Thoracic aorta (tissue), 2 donors: ENCODE measurements around the gene ABCC8. TPM values are rescaled to one million over a fixed set of nuclear protein-coding genes. Genes with fewer than 3 reads are reported as not detected.

Experiments used
- ATAC-seq: fragments of 150-250 bp; one replicate; pipeline ENCODE4 v1.8.0; 2017; ENCODE audit warnings: low read depth; ENCODE audit not compliant: insufficient number of reproducible peaks, low FRiP score
- DNase-seq: peaks from one replicate; pipeline ENCODE4 v3.0.0-alpha.2; 2020; ENCODE audit warnings: low spot score
- H3K27ac ChIP-seq, 2 donors: fragments of 200-600 bp; sonication (generic); 1 replicate in 1 of 2; 2 replicates in 1 of 2; pipeline ENCODE4 v1.5.1; 2016; ENCODE audit warnings: mild to moderate bottlenecking in 2 of 2, moderate library complexity in 2 of 2
- H3K27me3 ChIP-seq: fragments of 200-600 bp; sonication (generic); replicated peaks from 2 replicates; pipeline ENCODE4 v1.6.0; 2016; ENCODE audit warnings: mild to moderate bottlenecking; ENCODE audit not compliant: insufficient read depth
- H3K36me3 ChIP-seq: fragments of 200-600 bp; sonication (generic); one replicate; pipeline ENCODE4 v1.5.1; 2016
- H3K4me1 ChIP-seq, 2 donors: fragments of 200-600 bp; sonication (generic); 1 replicate in 1 of 2; 2 replicates in 1 of 2; pipeline versions ENCODE4 v1.5.1 to v1.6.0; 2016; ENCODE audit warnings: low read depth in 2 of 2, mild to moderate bottlenecking in 1 of 2; ENCODE audit not compliant: control insufficient read depth in 1 of 2
- H3K4me3 ChIP-seq: fragments of 200-600 bp; sonication (generic); 2 replicates; pipeline ENCODE4 v1.5.1; 2016; ENCODE audit warnings: mild to moderate bottlenecking
- H3K9me3 ChIP-seq: fragments of 200-600 bp; sonication (generic); 2 replicates; pipeline ENCODE4 v1.5.1; 2016
- CTCF ChIP-seq: fragments of 200-600 bp; sonication (generic); IDR thresholded peaks from one replicate; pipeline ENCODE4 v1.5.1; 2019; ENCODE audit warnings: antibody characterized with exemption
- total RNA-seq, 2 donors: library from RNA; depleted of rRNA; stranded (reverse); fragments of >200 nt; gene quantifications; one replicate each; pipeline versions ENCODE4 v1.1.0 to v1.2.3, GENCODE V29; 2016

Gene ABCC8
- total RNA-seq, 2 donors from 2014 or later: 0.42 to 13.9 TPM

DNA sequence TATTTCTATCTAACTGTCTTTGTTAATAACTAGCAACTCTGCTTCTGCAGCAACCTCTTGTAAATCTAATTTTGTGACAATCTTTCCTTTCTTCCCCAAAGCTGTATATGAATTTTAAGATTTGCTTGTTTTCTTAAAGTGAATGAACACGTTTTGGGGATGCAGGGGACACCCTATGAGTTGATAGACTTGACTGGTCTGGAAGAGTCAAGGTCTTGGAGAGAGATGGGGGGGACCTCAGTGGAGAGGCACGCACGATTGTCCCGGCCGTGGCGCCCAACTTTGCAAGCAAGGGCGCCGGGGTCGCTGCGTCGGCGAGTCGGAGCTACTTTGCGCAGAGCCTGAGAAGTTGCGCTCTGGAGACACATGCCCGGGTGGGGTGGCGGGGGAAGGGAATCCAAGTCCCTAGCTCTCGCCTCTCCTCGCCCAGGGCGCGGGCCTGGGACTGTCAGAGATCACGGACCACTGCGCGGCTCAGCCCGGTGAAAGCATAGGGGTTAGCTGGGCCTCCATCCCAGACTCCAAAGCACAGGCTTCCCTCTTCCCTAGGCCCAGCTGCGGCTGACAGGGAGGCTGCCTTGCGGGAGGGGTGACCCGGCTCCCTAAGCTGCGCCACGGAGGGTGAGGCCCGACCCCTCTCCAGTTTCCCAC, 854 bp downstream of the ABCC8 start:
- DNase-seq (no peak), ATAC-seq (no peak)
- H3K4me1 ChIP-seq: peaks cover 0 to 6% of the 10 kb centered on the region in 2 donors
- no peak for TF ChIP-seq CTCF
- H3K9me3 ChIP-seq: no peaks in the 10 kb centered on the region
- H3K4me3 ChIP-seq: no peak overlapping the region
- H3K36me3 ChIP-seq: no peaks in the 10 kb centered on the region
- no peaks in the 10 kb centered on the region for H3K27me3 ChIP-seq
- H3K27ac ChIP-seq: no peak overlapping the region

DNA sequence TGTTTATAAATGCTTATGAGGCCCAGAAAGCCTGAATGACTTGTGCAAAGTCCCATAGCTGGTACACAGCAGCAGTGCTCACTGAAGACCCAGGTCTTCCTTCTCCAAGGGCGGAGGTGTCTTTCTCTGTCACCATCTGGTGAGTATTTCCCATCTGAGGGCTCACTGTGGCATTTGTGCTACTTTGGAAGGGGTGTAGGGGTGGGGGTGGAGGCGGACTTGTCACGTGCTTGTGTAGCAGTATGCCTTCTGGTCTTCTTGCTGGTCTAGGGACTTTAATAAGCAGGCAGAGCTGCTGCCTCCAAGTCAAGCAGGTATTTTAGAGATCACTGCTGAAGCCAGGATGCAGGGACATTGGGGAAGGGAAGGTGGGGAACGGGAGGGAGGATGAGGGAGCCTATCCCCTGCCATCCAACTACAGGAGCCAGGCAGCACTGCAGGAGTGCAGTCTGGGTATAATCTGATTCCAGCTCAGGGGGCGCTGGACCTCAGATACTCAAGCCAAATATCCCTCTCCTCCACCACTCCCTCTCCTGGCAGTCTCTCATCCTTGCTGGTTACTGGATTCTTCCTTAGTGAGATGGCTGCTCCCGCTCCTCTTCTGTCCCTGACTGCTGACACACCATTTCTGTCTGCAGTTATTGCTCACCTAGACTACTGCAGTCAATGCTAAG, 3.4 kb downstream of the ABCC8 start:
- ATAC-seq (no peak), DNase-seq (no peak)
- Histone ChIP-seq H3K4me3 (no peak overlapping the region), H3K4me1 (peaks cover 0 to 6% of the 10 kb centered on the region in 2 donors), H3K36me3 (no peaks in the 10 kb centered on the region), H3K27ac (no peak overlapping the region), H3K9me3 (no peaks in the 10 kb centered on the region), H3K27me3 (no peaks in the 10 kb centered on the region)
- no peak for TF ChIP-seq CTCF

- no peaks in the 10 kb centered on the region for H3K36me3 ChIP-seq
- no peak for TF ChIP-seq CTCF
- peaks cover 0 to 6% of the 10 kb centered on the region in 2 donors for H3K4me1 ChIP-seq
- DNase-seq (no peak), ATAC-seq (no peak)
- no peak overlapping the region for H3K27ac ChIP-seq
- H3K27me3 ChIP-seq: no peaks in the 10 kb centered on the region
- no peaks in the 10 kb centered on the region for H3K9me3 ChIP-seq
- H3K4me3 ChIP-seq: no peak overlapping the region
Observed at GRCh38 chr11:17472467-17472866, 4.2 kb downstream of the ABCC8 start.

DNA sequence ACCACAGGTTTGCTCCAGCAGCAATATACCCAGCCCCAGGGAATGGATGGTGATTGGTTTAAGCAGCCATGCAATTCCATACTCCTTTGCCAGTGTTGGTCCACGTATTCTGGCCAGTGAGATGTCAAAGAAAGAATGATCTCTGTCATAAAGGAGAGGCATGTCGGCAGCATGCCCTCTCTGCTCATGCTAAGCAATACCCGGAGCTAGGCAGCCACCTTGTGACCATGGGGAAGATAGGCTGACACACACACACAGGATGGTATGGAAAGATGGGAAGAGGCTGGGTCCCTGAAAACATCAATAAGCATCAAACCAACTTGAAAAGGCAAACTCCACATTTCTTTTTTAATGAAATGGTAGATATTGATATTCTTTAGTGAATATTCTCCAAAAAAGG, 5.1 kb downstream of the ABCC8 start:
- no peak overlapping the region for H3K4me3 ChIP-seq
- H3K27me3 ChIP-seq: no peaks in the 10 kb centered on the region
- no peaks in the 10 kb centered on the region for H3K9me3 ChIP-seq
- TF ChIP-seq CTCF: no peak
- ATAC-seq: no peak
- no peak overlapping the region for H3K27ac ChIP-seq
- DNase-seq: no peak
- H3K36me3 ChIP-seq: no peaks in the 10 kb centered on the region
- peaks cover 0 to 6% of the 10 kb centered on the region in 2 donors for H3K4me1 ChIP-seq

- DNase-seq (no peak), ATAC-seq (no peak)
- Histone ChIP-seq H3K27ac (no peak overlapping the region), H3K36me3 (no peaks in the 10 kb centered on the region), H3K4me3 (no peak overlapping the region), H3K27me3 (no peaks in the 10 kb centered on the region), H3K9me3 (no peaks in the 10 kb centered on the region), H3K4me1 (no peaks in the 10 kb centered on the region)
- no peak for TF ChIP-seq CTCF
Observed at GRCh38 chr11:17469998-17470397, 6.6 kb downstream of the ABCC8 start.
